GM23248 (cell line): ENCODE data around the gene PDGFRB. TPM values are rescaled to one million over a fixed set of nuclear protein-coding genes. Genes with fewer than 3 reads are reported as not detected.

ENCODE experiments used
- DNase-seq: peaks from one replicate; pipeline ENCODE4 v3.0.0-alpha.2; 2015
- H2AFZ ChIP-seq: fragments of 200-600 bp; sonication (generic); 2 replicates; pipeline ENCODE4 v1.6.1; 2016; ENCODE audit warnings: antibody characterized with exemption
- H3F3A ChIP-seq: fragments of 200-600 bp; sonication (generic); 2 replicates; pipeline ENCODE4 v1.6.1; 2016; ENCODE audit warnings: mild to moderate bottlenecking, antibody characterized with exemption, mixed run types; ENCODE audit not compliant: insufficient read depth
- H3K27ac ChIP-seq: fragments of 200-600 bp; sonication (generic); 2 replicates; pipeline ENCODE4 v1.5.1; 2016; ENCODE audit warnings: mild to moderate bottlenecking
- H3K27me3 ChIP-seq: fragments of 200-600 bp; sonication (generic); replicated peaks from 2 replicates; pipeline ENCODE4 v1.6.1; 2016; ENCODE audit warnings: mild to moderate bottlenecking; ENCODE audit not compliant: insufficient read depth
- H3K36me3 ChIP-seq: fragments of 200-600 bp; sonication (generic); 2 replicates; pipeline ENCODE4 v1.6.1; 2016; ENCODE audit warnings: low read depth, mild to moderate bottlenecking
- H3K4me1 ChIP-seq: fragments of 200-600 bp; sonication (generic); 2 replicates; pipeline ENCODE4 v1.6.1; 2016; ENCODE audit warnings: mild to moderate bottlenecking; ENCODE audit not compliant: insufficient read depth
- H3K4me2 ChIP-seq: fragments of 200-600 bp; sonication (generic); one replicate; pipeline ENCODE4 v1.6.1; 2016; ENCODE audit warnings: mild to moderate bottlenecking; ENCODE audit not compliant: unreplicated experiment
- H3K4me3 ChIP-seq: fragments of 200-600 bp; sonication (generic); 2 replicates; pipeline ENCODE4 v1.5.1; 2016; ENCODE audit warnings: mild to moderate bottlenecking
- H3K79me2 ChIP-seq: fragments of 200-600 bp; sonication (generic); 2 replicates; pipeline ENCODE4 v1.6.1; 2016; ENCODE audit warnings: mild to moderate bottlenecking; ENCODE audit not compliant: insufficient read depth
- H3K9ac ChIP-seq: fragments of 200-600 bp; sonication (generic); 2 replicates; pipeline ENCODE4 v1.6.1; 2016; ENCODE audit warnings: mild to moderate bottlenecking
- H3K9me2 ChIP-seq: fragments of 200-600 bp; sonication (generic); 2 replicates; pipeline ENCODE4 v1.6.1; 2016; ENCODE audit warnings: mixed run types, mild to moderate bottlenecking, moderate library complexity; ENCODE audit not compliant: insufficient read depth
- H3K9me3 ChIP-seq: fragments of 200-600 bp; sonication (generic); one replicate; pipeline ENCODE4 v1.6.1; 2017; ENCODE audit warnings: low read depth
- H4K20me1 ChIP-seq: fragments of 200-600 bp; sonication (generic); 2 replicates; pipeline ENCODE4 v1.6.0; 2016; ENCODE audit not compliant: insufficient read depth
- EZH2 ChIP-seq: fragments of 200-600 bp; sonication (generic); IDR thresholded peaks from 2 replicates; pipeline ENCODE4 v1.6.1; 2018; ENCODE audit warnings: antibody characterized with exemption, mild to moderate bottlenecking; ENCODE audit not compliant: insufficient read depth, poor library complexity, severe bottlenecking
- EZH2phosphoT487 ChIP-seq: fragments of 200-600 bp; sonication (generic); IDR thresholded peaks from 2 replicates; pipeline ENCODE4 v1.6.1; 2018; ENCODE audit warnings: antibody characterized with exemption, moderate library complexity, mild to moderate bottlenecking, low read depth; ENCODE audit not compliant: insufficient read depth
- WGBS, 2 experiments: methylation state at CpG; one replicate each; pipeline ENCODE4 v1.1.6; 2015 to 2017; ENCODE audit warnings: low lambda C conversion rate in 2 of 2, low coverage in 1 of 2; ENCODE audit errors: missing lambda C conversion rate in 2 of 2; 5-methylcytosine and 5-hydroxymethylcytosine counted together
- in situ Hi-C: fragments of 300-500 bp; cut with MboI; formaldehyde crosslinking; loops from 2 replicates; pipeline ENCODE4 v1.15.0; 2020
- polyA plus RNA-seq: library from polyadenylated mRNA; unstranded; fragments of >200 nt; fragmentation: Nextera tagmentation; extraction: Ambion mirVana; gene quantifications from 2 replicates; pipeline ENCODE4 v1.2.1, GENCODE V29; 2016
- total RNA-seq: library from RNA; depleted of rRNA; stranded (reverse); fragments of >200 nt; shearing (Covaris generic); gene quantifications from 2 replicates; pipeline ENCODE4 v1.2.3, GENCODE V29; 2014

The PDGFRB gene
- total and polyA plus RNA-seq, 2 experiments from 2014 or later, result 155 to 205 TPM

GRCh38 chr5:150154618-150155128, 972 bp downstream of the PDGFRB start:
- Histone ChIP-seq H3F3A (peaks cover 61% of the 10 kb centered on the region), H3K9me3 (no peaks in the 10 kb centered on the region), H3K4me2 (peak overlapping the region; percentile 99), H3K79me2 (peaks cover 58% of the 10 kb centered on the region), H3K36me3 (no peaks in the 10 kb centered on the region), H2AFZ (0 out of 2 replicates have a peak overlapping the region, but pooled peaks have one; percentile 5), H3K9me2 (no peaks in the 10 kb centered on the region), H3K4me3 (peak overlapping the region; percentile 96), H3K9ac (peak overlapping the region; percentile 90), H4K20me1 (peaks cover 3% of the 10 kb centered on the region; the same call in 1 of the 2 replicates), H3K27ac (peak overlapping the region; percentile 76), H3K4me1 (peaks cover 61% of the 10 kb centered on the region), H3K27me3 (no peaks in the 10 kb centered on the region)
- WGBS, 2 experiments, result 0 to 2% methylated on average over 7 of the region's 7 CpGs
- no peak for TF ChIP-seq EZH2
- no peak for TF ChIP-seq EZH2phosphoT487
- DNase-seq, result peak; percentile 50
- in situ Hi-C loops, result no loop called here

- H3K27me3 ChIP-seq, result no peaks in the 10 kb centered on the region
- H3K36me3 ChIP-seq, result no peaks in the 10 kb centered on the region
- H3K9me3 ChIP-seq, result no peaks in the 10 kb centered on the region
- 8 to 9% methylated on average over 9 of the region's 9 CpGs for WGBS, 2 experiments
- DNase-seq, result peak; percentile 91
- no peak for TF ChIP-seq EZH2phosphoT487
- no peak for TF ChIP-seq EZH2
- H3K27ac ChIP-seq, result peak overlapping the region; percentile 76
- H3K4me3 ChIP-seq, result peak overlapping the region; percentile 96
- peaks cover 61% of the 10 kb centered on the region for H3F3A ChIP-seq
- H3K9ac ChIP-seq, result peak overlapping the region; percentile 90
- H3K4me1 ChIP-seq, result peaks cover 61% of the 10 kb centered on the region
- peaks cover 64% of the 10 kb centered on the region for H3K79me2 ChIP-seq
- in situ Hi-C loops, result no loop called here
- H4K20me1 ChIP-seq, result peaks cover 3% of the 10 kb centered on the region; the same call in 1 of the 2 replicates
- H2AFZ ChIP-seq, result no peak overlapping the region
- no peaks in the 10 kb centered on the region for H3K9me2 ChIP-seq
- H3K4me2 ChIP-seq, result peak overlapping the region; percentile 99
These were observed 1.6 kb downstream of the PDGFRB start for GRCh38 chr5:150153957-150154617.

- Histone ChIP-seq H2AFZ (no peak overlapping the region), H4K20me1 (peaks cover 3% of the 10 kb centered on the region; the same call in 1 of the 2 replicates), H3K36me3 (no peaks in the 10 kb centered on the region), H3K9me2 (no peaks in the 10 kb centered on the region), H3K9me3 (no peaks in the 10 kb centered on the region), H3F3A (peaks cover 61% of the 10 kb centered on the region), H3K4me3 (peak overlapping the region; percentile 96), H3K27me3 (no peaks in the 10 kb centered on the region), H3K4me1 (peaks cover 61% of the 10 kb centered on the region), H3K27ac (peak overlapping the region; percentile 76), H3K9ac (peak overlapping the region; percentile 90), H3K79me2 (peaks cover 70% of the 10 kb centered on the region), H3K4me2 (peak overlapping the region; percentile 99)
- DNase-seq, result no peak
- WGBS, 2 experiments, result 7 to 10% methylated on average over 2 of the region's 2 CpGs
- TF ChIP-seq EZH2 (no peak), EZH2phosphoT487 (no peak)
- in situ Hi-C loops, result no loop called here
These were observed 2.2 kb downstream of the PDGFRB start for GRCh38 chr5:150153483-150153882.

- H2AFZ ChIP-seq, result no peak overlapping the region
- H3F3A ChIP-seq, result peaks cover 62% of the 10 kb centered on the region
- H3K4me3 ChIP-seq, result peak overlapping the region; percentile 96
- in situ Hi-C loops, result no loop called here
- peak overlapping the region; percentile 99 for H3K4me2 ChIP-seq
- no peaks in the 10 kb centered on the region for H3K9me3 ChIP-seq
- H3K27ac ChIP-seq, result peak overlapping the region; percentile 25; the same call in 1 of the 2 replicates
- peaks cover 76% of the 10 kb centered on the region for H3K79me2 ChIP-seq
- H3K9me2 ChIP-seq, result no peaks in the 10 kb centered on the region
- DNase-seq, result peak; percentile 58
- H3K27me3 ChIP-seq, result no peaks in the 10 kb centered on the region
- peaks cover 3% of the 10 kb centered on the region; the same call in 1 of the 2 replicates for H4K20me1 ChIP-seq
- WGBS, 2 experiments, result 12 to 16% methylated on average over 12 of the region's 12 CpGs
- H3K9ac ChIP-seq, result peak overlapping the region; percentile 90
- no peak for TF ChIP-seq EZH2phosphoT487
- TF ChIP-seq EZH2, result no peak
- 0 out of 2 replicates have a peak, but pooled peaks cover 5% of the 10 kb centered on the region for H3K36me3 ChIP-seq
- H3K4me1 ChIP-seq, result peaks cover 61% of the 10 kb centered on the region
These were observed 2.8 kb downstream of the PDGFRB start for GRCh38 chr5:150152636-150153462.
